ENCODE measurements around the gene ANKRD29. TPM values are rescaled to one million over a fixed set of nuclear protein-coding genes. Genes with fewer than 3 reads are reported as not detected.
A peak's percentile ranks its signal among the peaks of the same experiment; 100 is the strongest.

Gene ANKRD29
- total and polyA plus RNA-seq, 2 experiments from 2014 or later: 0.44 to 0.77 TPM

GRCh38 chr18:23689616-23690504 lies 27.1 kb upstream of the ANKRD29 start:
- peak overlapping the region; percentile 40 for H3K4me3 ChIP-seq
- H3K27ac ChIP-seq: no peak overlapping the region
- no peaks in the 10 kb centered on the region for H3K9me3 ChIP-seq (ENCODE audit: low read depth)
- TF ChIP-seq, protein P1, sequence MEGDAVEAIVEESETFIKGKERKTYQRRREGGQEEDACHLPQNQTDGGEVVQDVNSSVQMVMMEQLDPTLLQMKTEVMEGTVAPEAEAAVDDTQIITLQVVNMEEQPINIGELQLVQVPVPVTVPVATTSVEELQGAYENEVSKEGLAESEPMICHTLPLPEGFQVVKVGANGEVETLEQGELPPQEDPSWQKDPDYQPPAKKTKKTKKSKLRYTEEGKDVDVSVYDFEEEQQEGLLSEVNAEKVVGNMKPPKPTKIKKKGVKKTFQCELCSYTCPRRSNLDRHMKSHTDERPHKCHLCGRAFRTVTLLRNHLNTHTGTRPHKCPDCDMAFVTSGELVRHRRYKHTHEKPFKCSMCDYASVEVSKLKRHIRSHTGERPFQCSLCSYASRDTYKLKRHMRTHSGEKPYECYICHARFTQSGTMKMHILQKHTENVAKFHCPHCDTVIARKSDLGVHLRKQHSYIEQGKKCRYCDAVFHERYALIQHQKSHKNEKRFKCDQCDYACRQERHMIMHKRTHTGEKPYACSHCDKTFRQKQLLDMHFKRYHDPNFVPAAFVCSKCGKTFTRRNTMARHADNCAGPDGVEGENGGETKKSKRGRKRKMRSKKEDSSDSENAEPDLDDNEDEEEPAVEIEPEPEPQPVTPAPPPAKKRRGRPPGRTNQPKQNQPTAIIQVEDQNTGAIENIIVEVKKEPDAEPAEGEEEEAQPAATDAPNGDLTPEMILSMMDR (IDR thresholded peaks at IDR 0.05; ENCODE audit: low read depth, low read length): no peak
- peak in 1 of 2 donors; percentile 15 for DNase-seq (ENCODE audit: low read depth in 1 of 2, low spot score in 1 of 2)
- H3K36me3 ChIP-seq: no peaks in the 10 kb centered on the region
- no peaks in the 10 kb centered on the region for H3K4me1 ChIP-seq (ENCODE audit: low read depth)
- H3K27me3 ChIP-seq: peaks cover 58% of the 10 kb centered on the region

GRCh38 chr18:23689031-23689615 lies 26.4 kb upstream of the ANKRD29 start, which contains the start of gene LAMA3:
TSS of gene LAMA3 (plus strand) at chr18:23689453. CDS start at chr18:23689684, 231 bp downstream.
- Histone ChIP-seq H3K36me3 (no peaks in the 10 kb centered on the region), H3K9me3 (ENCODE audit: low read depth) (no peaks in the 10 kb centered on the region), H3K4me3 (peak within 1 kb of the TSS; percentile 40), H3K4me1 (ENCODE audit: low read depth) (no peaks in the 10 kb centered on the region), H3K27ac (no peak within 1 kb of the TSS), H3K27me3 (peaks cover 58% of the 10 kb centered on the region)
- TF ChIP-seq, protein P1 (IDR thresholded peaks at IDR 0.05; ENCODE audit: low read depth, low read length): peak; percentile 40
- peak; percentile 46 to 71 for DNase-seq (ENCODE audit: low read depth in 1 of 2, low spot score in 1 of 2)

- H3K36me3 ChIP-seq: no peaks in the 10 kb centered on the region
- H3K27me3 ChIP-seq: peaks cover 58% of the 10 kb centered on the region
- H3K27ac ChIP-seq: no peak overlapping the region
- DNase-seq (ENCODE audit: low read depth in 1 of 2, low spot score in 1 of 2): no peak
- H3K4me3 ChIP-seq: no peak overlapping the region
- TF ChIP-seq, protein P1 (IDR thresholded peaks at IDR 0.05; ENCODE audit: low read depth, low read length): no peak
- no peaks in the 10 kb centered on the region for H3K9me3 ChIP-seq (ENCODE audit: low read depth)
- H3K4me1 ChIP-seq (ENCODE audit: low read depth): no peaks in the 10 kb centered on the region
Observed at GRCh38 chr18:23688528-23688927, 25.8 kb upstream of the ANKRD29 start.

- Histone ChIP-seq H3K9me3 (ENCODE audit: low read depth) (no peaks in the 10 kb centered on the region), H3K4me3 (no peak overlapping the region), H3K27ac (no peak overlapping the region), H3K4me1 (ENCODE audit: low read depth) (no peaks in the 10 kb centered on the region), H3K27me3 (peaks cover 36% of the 10 kb centered on the region), H3K36me3 (no peaks in the 10 kb centered on the region)
- DNase-seq (ENCODE audit: low read depth in 1 of 2, low spot score in 1 of 2): peak in 1 of 2 donors; percentile 61
- TF ChIP-seq, protein P1 (IDR thresholded peaks at IDR 0.05; ENCODE audit: low read depth, low read length): no peak
Observed at GRCh38 chr18:23684515-23685197, 21.9 kb upstream of the ANKRD29 start.

DNA sequence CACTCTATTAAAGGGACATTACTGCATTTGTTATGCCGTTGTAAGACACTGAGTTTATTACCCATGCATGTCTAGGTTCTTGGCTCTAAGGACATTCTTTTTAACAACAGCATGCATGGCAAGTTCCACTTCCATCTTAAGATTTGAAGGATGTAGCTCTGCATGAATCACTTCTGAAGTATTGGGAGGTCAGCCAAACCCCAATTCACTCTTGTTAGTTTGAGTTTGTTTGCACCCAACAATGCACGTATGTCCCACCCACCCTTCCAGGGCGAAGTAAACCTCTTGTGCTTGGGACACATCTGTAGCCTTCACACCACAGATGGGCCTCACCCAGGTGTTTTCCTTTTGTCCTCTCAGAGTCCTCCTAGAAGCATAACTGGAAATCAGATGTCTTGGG lies 21.0 kb upstream of the ANKRD29 start:
- Histone ChIP-seq H3K27me3 (peaks cover 26% of the 10 kb centered on the region), H3K27ac (no peak overlapping the region), H3K9me3 (ENCODE audit: low read depth) (no peaks in the 10 kb centered on the region), H3K4me3 (no peak overlapping the region), H3K36me3 (no peaks in the 10 kb centered on the region), H3K4me1 (ENCODE audit: low read depth) (no peaks in the 10 kb centered on the region)
- peak in 1 of 2 donors; percentile 32 for DNase-seq (ENCODE audit: low read depth in 1 of 2, low spot score in 1 of 2)
- TF ChIP-seq, protein P1 (IDR thresholded peaks at IDR 0.05; ENCODE audit: low read depth, low read length): no peak

Data from cardiac muscle cell (in vitro differentiated cells and primary cell).